Activated T-cell treated with anti-CD3 and anti-CD28 coated beads for 24 hours (primary cell): ENCODE data around the gene ITPKB.

ENCODE experiments used
- DNase-seq: peaks from one replicate; pipeline ENCODE4 v3.0.0-alpha.2; 2020; ENCODE audit warnings: low read depth

Gene ITPKB

DNA sequence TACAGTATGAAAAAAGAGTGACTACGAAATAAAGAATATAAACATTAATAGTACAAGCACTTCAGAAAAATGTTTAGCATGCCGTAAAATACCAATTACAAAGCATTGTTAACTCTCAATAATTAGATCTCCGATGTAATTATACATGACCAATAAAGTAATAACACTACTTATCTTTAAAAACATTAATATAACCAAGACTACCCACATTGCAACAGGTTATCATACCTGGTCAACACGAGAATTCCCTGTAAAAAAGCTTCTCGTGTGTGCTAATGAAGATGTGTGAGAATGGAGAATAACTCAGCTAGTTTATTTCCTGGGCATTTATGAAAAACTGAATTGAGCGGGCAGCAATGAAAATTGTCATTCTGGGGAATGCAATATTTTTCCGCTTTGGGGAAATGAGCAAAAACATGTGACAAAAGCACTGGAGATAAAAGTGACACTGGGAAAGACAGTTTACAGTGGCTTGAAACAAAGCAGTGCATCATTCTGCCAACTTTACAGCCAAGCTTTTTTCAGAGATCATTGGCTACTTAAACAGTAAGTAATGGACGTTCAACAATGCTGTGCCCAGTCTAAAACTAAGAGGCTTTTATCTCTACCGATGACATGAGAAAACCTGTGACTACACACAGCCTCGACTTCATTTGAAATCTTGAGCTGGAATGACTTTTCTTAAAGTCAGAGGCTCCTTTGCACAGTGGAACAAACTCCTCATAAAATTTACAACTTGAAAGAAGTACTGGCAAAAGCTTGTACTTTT, 34.7 kb downstream of the ITPKB start:
- DNase-seq, result no peak

DNA sequence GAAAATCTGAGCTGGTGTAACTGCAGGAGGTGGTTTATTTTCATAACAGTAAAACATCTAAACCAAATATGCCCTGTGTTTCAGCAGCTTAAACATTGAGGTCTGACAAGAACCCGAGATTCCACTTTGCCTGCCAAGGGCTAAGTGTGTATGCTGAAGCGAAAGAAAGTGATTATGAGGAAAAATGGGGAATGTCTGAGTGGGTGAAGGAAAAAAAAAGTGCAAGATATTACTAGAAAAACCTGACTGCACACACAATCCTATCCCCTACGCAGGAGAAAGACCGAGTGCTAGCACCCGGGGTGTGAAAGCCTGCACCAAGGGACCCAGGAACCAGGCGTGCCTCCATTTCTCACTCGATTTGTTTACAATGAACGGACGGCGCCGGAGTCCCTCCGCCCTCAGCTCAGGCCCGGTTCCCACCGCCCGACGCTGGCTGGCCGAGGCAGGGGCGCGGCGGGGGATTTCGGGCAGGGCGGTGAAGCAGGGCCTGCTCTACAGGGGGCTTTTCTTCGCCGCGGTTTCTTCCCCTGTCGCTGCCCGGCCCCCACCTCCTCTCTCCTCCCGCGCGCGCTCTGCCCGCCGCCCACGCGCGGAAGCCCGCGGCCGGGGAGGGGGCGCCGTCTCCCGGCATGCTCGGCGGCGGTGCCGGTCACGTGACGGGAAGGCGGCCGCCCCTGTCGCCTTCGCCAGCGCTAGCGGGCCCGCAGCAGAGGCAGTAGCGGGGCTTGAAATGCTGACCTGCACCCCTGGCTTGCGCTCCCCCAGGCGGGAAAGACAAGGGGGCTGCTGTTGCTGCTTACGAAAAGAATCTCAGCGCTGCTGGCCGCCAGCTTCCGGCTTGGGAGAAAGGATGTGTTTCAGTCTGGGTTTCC, 35.9 kb downstream of the ITPKB start:
- DNase-seq, result peak; percentile 76

DNA sequence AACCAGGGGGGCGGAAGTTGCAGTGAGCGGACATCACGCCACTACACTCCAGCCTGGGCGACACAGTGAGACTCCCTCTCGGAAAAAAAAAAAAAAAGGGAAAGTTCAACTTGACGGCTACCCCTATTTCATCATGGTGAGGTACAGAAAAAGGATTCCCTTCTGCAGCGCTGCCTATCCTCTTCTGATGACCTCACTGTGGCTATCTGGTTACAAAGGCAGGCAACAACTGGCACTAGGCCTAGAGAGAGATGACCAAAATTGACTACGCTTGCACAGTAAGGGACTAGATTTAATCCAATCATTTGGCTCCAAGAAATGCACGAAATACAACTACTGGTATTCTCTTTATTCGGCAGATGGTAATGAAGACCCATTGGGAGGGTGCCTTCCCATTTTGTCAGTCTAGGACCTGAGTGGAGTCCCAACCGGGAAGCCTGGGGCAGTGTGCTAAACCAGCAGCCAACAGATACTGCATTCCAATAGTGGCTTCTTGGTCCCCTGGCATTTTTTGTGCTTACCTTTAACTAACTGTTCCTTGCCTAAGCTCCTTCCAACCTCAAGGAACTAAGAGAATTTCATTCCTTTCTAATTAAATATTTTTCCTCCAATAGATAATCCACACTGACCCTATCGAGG, 36.6 kb downstream of the ITPKB start:
- no peak for DNase-seq

DNA sequence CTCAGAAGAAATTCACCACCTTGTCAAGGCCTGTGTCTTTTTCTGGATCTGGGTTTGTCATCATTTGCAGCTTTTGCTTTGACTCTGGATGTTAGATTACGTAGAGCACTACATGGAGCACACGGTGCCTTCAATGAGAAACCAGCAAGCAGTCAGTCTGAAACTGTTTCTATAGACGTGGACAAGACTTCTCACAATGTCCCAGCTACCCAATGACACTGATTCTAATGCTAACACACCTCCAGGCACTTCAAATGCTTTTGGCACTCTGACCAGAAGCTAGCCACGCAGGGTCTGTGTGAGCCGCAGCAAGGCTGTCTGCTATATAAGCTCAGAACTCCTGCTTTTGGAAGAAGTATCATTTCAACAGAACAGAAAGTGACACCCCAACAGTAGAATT, 38.2 kb downstream of the ITPKB start:
- no peak for DNase-seq

DNA sequence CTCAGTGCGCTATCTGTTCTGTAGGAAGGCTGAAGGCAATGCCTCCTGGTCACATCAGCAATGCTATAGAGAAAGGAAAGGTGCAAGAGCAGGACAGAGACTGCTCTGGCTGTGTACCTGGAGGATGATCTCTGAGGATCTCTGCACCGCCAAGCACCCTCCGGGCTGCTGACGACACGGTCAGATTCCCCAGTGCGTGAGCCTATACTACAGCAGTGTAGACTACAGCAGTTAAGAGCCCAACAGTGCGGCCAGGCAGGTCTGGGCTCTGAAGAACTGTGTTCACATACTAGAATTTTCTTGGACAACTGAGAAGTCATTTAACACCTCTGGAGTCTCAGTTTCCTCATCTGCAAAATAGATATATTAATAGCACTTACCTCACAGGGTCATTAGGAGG, 39.9 kb downstream of the ITPKB start:
- no peak for DNase-seq

DNA sequence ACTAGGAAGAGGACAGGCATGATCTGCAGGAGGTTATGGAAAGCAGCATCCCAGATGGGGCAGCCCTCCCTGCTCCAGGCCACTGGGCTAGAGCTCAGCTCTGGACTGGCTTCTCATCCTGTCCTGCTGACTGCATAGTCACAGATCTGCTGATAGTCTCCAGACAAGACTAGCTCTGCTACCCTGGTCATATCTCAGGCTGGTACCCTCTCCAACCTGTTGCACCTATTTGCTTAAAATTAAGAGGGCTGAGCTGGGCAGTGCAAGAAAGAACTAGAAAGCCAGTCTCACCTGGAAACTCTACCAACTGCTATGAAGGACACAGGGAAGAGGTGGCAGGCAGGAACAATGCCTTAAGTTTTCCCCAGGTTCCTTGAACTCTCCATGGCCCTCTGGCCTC, 40.4 kb downstream of the ITPKB start:
- no peak for DNase-seq

DNA sequence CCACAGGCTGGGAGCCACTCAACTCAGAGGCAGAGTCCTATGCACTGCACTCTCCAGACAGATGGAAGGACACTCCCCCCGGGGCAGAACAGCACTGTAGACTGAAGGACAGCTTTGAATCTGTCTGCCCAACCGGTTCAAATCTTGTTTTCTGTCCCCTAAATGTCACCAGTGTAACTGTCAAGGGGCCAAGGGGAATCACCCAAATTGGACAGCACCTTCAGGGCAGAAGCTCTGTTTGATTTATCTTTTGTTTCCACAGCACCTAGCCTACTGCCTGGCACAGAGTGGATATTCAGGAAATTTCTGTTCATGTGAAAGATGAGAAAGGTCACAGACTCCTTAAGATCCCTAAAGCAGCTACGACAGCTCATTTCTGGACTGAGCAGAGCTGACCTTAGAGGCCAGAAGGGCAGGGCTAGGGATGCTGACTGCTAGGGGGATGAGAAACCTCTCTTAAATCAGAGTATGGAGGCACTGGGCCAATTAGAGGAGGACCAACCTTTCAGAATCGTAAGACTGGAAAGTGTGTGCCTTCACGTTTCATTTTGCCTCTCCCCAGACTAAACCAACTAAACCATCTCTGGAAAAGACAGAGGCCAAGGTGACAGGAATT, 41.0 kb downstream of the ITPKB start:
- DNase-seq, result no peak

DNA sequence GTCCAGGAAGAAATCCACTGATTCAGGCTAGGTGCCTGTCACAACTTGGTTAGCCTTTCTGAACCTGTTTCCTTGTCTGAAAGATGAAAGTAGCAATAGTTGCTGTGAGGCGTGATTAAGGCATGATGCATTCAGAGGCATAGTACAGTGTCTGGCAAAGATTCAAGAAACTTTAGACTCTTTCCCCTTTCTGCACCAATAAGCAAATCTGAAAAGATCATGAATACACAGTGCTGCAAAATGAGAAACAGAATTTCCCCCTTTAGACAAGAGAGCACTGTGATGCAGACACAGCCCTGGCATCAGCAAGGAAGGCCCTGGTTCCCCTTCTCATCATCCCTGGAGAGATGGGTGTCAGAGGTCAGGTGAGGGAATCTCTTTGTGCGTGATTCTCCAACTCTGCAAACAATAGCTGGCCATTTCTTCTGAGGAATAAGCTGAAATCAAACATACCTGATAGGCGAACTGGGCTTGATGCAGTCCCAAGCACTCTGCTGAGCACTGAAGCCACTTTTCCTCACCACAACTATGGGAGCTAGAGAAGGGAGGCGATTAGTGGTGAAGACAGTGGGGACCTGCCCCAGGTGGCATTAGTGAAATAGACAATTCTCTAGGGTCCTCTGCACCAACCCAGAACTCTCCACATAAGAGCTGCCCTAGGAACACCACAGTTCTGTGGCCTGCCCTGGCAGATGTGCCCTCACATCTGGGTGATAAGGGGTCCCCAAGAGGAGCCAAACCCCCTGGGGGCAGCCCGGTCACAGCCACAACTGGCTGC, 41.7 kb downstream of the ITPKB start:
- DNase-seq, result no peak

DNA sequence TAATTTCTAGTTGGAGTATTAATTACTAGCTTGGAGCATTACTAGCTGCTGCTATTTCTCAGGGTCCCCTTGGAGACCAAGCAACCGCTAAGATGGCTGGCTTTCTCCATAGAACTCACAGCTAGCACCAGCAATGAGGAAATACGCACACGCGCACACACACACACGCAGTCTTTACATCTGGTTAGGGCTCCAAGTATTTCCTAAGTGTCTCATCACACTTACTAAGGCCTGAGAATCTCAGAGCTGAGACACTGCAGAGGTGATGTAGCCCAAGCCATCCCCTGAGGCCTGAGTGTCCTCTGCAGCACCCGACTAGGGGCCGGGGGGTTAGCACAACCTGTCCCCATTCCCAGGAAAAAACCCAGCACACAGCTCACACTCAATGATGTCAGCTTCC, 42.5 kb downstream of the ITPKB start:
- no peak for DNase-seq

DNA sequence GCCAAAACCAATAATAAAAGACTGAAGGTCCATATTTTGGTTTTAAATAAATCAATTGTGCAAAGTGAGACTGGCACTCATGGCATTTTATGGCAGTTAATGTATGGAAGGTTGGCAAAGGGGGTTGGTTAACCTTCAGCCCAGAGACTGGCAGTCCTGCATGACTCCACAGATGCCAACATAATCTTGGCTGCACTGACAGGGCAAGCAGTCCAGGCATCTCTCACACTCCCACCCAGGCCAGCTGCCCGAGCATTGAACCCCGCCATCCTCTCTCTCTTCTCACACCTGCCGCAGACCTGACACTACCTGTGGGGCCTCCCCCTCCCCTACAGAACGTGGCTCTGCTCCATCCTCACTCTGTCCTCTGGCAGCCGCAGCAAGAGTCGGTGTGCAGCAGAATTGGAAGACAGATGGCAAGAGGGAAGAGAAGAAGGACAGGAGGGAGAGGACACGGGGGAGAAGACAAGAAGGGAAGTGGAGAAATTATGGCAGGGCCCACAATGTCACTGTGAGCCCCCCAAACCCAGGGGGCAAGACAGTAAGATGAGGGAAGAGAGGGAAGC, 43.7 kb downstream of the ITPKB start:
- no peak for DNase-seq

DNA sequence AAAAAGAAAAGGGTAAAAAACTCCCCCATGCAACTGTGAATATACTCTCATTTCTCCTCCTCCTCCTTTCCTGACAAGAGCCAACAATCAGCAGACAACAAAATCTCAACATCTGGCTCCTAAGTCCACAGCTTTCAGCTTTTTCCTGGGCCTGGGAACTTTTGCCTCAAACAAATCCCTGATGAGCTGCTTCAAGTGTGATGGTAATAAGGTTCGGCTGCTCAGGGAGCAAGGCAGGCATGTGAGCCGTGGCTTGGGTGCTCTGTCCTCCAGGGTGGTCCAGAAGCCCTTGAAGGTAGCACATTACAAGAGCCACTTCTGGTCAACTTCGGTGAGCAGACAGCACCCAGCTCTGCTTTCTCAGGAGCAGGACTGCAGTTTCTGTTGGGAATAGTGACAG, 46.3 kb downstream of the ITPKB start:
- DNase-seq, result no peak

DNA sequence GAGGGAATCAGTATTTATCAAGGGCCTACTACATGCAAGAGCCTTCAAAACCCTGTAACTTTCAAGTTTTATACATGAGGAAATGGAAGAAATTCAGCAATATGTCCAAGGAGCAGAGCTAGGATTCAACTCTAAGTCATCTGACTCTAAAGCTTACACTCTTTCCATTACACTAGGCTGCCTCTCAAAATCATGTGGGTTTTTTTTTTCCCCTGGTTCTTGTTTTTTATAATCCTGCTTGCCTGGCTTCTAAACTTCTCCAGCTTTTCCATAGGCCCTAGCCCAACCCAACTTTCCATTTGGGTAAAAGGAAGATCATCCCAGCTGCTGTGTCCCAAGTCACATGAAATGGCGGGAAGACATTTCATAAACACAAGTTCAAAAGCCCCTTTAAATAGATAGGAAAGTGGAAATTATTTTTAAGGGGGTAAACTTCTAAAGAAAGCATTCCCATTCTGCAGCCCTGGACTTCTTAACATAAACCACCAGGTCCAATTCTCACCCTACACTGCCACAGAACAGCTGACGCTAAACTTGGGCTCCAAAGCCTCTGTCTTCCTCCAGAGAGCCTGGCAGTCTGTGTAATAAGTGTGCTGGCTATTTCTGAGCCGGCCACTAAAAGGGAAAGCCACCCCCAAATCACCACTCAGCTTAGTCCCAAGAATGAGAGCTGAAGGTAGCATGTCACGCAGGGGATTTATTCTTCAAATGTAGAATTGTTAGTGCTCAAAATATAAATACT, 46.9 kb downstream of the ITPKB start:
- DNase-seq, result no peak

DNA sequence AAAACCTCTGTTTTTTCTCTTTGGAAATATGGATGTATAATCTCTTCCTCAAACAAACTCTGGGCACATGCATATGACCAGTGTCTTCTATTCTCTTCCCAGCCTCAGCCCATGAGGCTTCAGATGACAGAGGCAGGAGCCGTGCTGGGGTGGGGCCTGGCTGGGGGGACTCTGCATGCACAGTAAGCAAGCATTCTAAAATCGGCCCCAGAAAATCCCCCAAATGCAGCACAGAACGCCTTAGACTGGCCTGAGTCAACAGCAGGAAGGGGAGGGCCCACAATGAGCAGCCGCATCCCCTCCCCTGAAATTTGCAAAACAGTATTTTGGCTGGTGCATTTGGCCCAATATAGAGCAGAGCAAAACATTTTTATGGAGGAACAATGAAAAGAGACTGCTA, 47.8 kb downstream of the ITPKB start:
- peak; percentile 57 for DNase-seq

DNA sequence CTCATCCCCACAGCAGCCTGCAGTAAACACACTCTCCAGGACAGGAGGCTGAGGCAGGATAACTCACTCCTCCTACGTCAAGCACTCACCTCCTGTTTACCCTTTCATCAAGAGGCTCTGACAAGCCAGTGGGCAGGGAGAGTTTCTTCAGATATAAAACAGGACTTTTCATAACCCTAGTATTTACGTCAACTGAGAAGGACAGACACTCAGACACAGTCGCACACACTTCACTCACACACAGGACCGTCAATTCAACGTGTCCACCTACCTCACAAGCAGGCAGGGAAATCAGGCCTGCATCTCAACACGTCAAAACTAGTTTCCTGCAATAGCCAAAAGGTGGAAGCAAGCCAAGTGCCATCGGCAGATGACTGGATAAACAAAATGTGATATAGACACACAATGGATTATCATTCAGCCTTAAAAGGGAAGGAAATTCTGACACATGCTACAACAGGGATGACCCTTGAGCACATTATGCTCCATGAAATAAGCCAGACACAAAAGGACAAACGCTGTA, 48.6 kb downstream of the ITPKB start:
- no peak for DNase-seq

DNA sequence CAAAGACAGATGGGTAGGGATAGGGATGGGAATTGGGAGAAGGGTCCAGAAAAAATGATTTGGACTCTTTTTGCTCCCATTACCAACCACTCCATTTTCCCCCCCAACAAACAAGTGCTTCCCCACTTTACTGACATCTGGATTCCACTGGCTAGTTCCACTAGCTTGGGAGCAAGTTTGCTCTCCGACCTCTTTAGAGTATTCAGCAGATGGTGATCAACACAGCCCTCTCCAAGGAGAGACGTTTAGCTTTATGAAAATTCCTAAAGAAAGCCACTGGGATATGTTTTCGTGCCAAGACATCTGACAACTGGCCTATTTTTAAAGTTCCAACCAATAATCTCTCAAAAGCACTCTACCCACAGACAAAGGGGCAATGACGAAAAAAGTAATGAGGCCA, 50.3 kb downstream of the ITPKB start:
- no peak for DNase-seq

DNA sequence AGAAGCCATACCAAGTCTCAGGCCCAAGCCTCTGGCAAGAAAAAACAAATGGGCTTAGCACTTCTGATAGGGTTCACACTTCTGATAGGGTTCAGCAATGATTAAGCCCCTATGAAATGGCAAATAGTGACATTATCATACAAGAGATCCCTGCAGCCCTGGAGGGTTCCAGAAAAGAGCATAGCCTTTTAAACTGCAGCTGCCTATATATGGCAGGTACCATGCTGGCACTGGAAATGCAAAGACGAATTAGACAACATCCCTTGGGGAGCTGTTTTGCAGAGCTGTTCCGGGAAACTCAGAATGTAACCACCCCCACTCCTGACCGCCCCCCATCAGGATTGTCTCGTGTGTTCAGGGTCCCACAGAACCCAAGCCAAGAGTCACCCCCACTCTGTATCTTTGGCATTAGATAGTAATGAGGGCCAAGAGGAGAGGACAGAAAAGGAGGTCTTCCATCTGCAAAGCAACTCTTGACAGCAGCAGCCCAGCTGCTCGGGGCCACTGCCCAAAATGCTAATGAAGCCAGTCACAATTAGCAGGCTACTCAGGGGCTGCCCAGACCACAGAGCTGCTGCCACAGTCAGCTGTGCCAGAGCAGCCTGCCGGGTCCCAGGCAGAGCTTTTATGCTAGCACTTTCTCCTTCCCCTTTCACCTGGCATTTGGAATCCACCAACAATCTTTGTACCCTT, 50.9 kb downstream of the ITPKB start:
- no peak for DNase-seq

DNA sequence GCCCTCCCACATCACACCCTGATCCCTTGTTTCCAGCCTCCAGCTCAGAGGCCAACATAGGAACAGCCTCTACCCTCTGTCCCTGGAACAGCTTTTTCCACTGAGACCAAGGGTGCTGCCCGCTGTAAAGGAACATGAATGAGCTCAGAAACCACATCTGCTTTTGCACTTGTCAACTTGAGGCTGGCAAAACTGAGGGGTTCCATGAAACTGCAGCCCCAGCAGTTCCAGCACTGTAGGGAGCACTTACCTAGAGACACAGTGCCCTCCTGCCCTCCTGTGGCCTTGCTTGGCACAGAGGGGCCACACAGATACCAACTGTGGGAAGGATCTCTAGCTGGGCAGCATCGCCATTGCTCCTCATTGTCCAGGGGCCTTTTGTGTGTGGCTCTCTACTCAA, 51.7 kb downstream of the ITPKB start:
- peak; percentile 36 for DNase-seq

DNA sequence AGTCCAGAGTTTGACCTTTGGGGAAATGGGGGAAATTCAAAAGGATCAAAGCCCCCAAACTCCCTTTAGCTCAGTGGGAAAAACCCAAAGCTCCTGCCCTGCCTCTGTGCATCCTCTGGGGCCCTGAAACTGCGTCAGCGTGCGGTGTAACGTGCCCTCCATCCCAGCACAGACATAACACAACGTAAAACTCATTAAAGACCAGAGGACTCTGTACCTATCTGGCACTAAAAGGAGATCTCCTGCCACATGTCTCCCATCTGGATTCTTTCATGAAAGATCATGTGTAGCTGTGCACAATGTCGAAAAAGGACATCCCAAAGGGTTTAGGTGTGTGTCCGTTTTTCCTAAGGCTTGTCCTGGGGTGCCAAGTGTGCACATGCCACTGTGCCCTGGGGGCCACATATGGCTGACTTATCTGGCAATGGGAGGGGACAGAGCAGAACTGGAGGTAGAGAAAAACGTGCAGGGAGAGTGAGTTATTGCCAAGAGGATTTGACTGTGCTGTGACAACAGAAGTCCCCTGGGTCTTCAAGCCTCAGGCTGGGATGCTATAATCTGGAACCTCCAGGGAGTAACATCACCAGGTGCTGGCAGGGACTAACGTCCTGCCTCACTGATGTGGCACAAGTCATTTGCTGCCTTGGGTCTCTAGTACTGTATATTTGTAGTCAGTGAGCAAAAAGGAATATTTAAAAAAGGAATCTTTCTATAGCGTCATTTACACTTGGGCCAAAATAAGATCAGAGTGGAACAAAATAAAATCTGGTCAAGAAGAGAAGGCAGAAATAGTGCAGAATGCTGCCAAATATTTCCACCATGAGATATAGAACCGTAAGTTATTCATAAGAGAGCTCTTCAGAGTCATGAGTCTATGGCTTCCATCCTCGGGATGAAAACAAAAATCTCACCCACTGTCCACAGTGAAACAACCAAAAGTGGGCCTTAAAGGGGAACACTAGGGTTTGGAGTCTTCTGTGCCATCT, 52.3 kb downstream of the ITPKB start:
- no peak for DNase-seq
